ENCODE data around the gene OR6J1. TPM values are rescaled to one million over a fixed set of nuclear protein-coding genes. Genes with fewer than 3 reads are reported as not detected.

OR6J1 gene
- total RNA-seq, 4 donors from 2014 or later: not detected

GRCh38 chr14:22610931-22611330 lies 33.2 kb downstream of the OR6J1 start:
- Histone ChIP-seq H3K4me3 (no peak overlapping the region), H3K27ac (no peak overlapping the region), H3K9me3 (no peaks in the 10 kb centered on the region), H3K27me3 (no peaks in the 10 kb centered on the region), H3K36me3 (peaks cover 6 to 69% (median 28%) of the 10 kb centered on the region in 3 donors), H3K4me1 (peaks cover 0 to 9% (median 0%) of the 10 kb centered on the region in 4 donors)
- DNase-seq (ENCODE audit: low spot score in 2 of 2): no peak
- 80 to 97% methylated on average over 2 of the region's 2 CpGs for WGBS, 2 donors
- no peak for TF ChIP-seq EP300 (IDR thresholded peaks at IDR 0.05)
- no peak for TF ChIP-seq POLR2A (IDR thresholded peaks at IDR 0.05)
- no peak for TF ChIP-seq CTCF (IDR thresholded peaks at IDR 0.05)

DNA sequence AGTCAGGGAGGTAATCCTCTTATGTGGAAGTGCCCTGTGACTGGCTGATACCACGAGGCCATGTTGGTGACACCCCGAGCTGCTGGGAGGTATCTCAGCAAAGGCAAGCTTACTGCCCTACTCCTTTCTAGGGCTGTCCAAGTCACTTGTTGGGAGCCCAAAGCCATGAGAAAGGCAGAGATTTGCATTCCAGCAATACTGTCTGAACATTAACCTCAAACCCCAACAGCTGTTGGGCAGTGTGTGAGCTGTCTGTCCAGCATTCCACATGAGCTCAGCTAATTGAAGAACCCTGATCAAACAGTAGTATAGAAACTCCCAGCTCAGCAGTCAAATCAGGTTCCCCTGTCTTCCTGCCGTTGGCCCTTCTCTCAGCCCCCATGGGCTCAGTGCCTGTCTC lies 36.9 kb downstream of the OR6J1 start:
- WGBS, 2 donors: 82 to 87% methylated on average over 3 of the region's 3 CpGs
- Histone ChIP-seq H3K9me3 (no peaks in the 10 kb centered on the region), H3K4me1 (no peaks in the 10 kb centered on the region), H3K27me3 (no peaks in the 10 kb centered on the region), H3K27ac (no peak overlapping the region), H3K4me3 (no peak overlapping the region), H3K36me3 (peaks cover 6 to 100% (median 57%) of the 10 kb centered on the region in 3 donors)
- no peak for DNase-seq (ENCODE audit: low spot score in 2 of 2)
- TF ChIP-seq CTCF (IDR thresholded peaks at IDR 0.05): no peak

GRCh38 chr14:22606380-22606779 lies 37.8 kb downstream of the OR6J1 start:
- Histone ChIP-seq H3K4me1 (no peaks in the 10 kb centered on the region), H3K27me3 (no peaks in the 10 kb centered on the region), H3K4me3 (no peak overlapping the region), H3K27ac (no peak overlapping the region), H3K36me3 (peaks cover 2 to 100% (median 60%) of the 10 kb centered on the region in 3 donors), H3K9me3 (no peaks in the 10 kb centered on the region)
- no peak for DNase-seq (ENCODE audit: low spot score in 2 of 2)
- 81 to 84% methylated on average over 6 of the region's 6 CpGs for WGBS, 2 donors
- TF ChIP-seq POLR2A (IDR thresholded peaks at IDR 0.05): no peak
- no peak for TF ChIP-seq EP300 (IDR thresholded peaks at IDR 0.05)

- no peaks in the 10 kb centered on the region for H3K9me3 ChIP-seq
- H3K27me3 ChIP-seq: no peaks in the 10 kb centered on the region
- TF ChIP-seq POLR2A (IDR thresholded peaks at IDR 0.05) (no peak), EP300 (IDR thresholded peaks at IDR 0.05) (no peak), CTCF (IDR thresholded peaks at IDR 0.05) (no peak)
- peaks cover 3 to 26% (median 11%) of the 10 kb centered on the region in 4 donors for H3K4me1 ChIP-seq
- H3K4me3 ChIP-seq: no peak overlapping the region
- no peak for DNase-seq (ENCODE audit: low spot score in 2 of 2)
- H3K27ac ChIP-seq: no peak overlapping the region
- H3K36me3 ChIP-seq: peaks cover 0 to 65% (median 47%) of the 10 kb centered on the region in 3 donors
These were observed 41.3 kb downstream of the OR6J1 start for GRCh38 chr14:22602862-22603261.

- WGBS, 2 donors: 88 to 92% methylated on average over 5 of the region's 5 CpGs
- H3K36me3 ChIP-seq: peaks cover 0 to 57% (median 38%) of the 10 kb centered on the region in 3 donors
- no peak for DNase-seq (ENCODE audit: low spot score in 2 of 2)
These were observed 42.2 kb downstream of the OR6J1 start for GRCh38 chr14:22601996-22602395.

More at GRCh38 chr14:22601996-22602395, 42.2 kb downstream of the OR6J1 start:
- Histone ChIP-seq H3K27me3 (no peaks in the 10 kb centered on the region), H3K27ac (no peak overlapping the region), H3K4me1 (peaks cover 3 to 32% (median 12%) of the 10 kb centered on the region in 4 donors), H3K9me3 (no peaks in the 10 kb centered on the region), H3K4me3 (no peak overlapping the region)
- TF ChIP-seq EP300 (IDR thresholded peaks at IDR 0.05): no peak
- TF ChIP-seq CTCF (IDR thresholded peaks at IDR 0.05): no peak
- no peak for TF ChIP-seq POLR2A (IDR thresholded peaks at IDR 0.05)

All from tibial nerve (tissue), 4 donors.